NCI-H1105 (cell line): ENCODE data around the gene CPLX3.

Source experiments
- DNase-seq: peaks from one replicate; lab custom pipeline; 2025; lab: John Stamatoyannopoulos, UW

The CPLX3 gene

DNA sequence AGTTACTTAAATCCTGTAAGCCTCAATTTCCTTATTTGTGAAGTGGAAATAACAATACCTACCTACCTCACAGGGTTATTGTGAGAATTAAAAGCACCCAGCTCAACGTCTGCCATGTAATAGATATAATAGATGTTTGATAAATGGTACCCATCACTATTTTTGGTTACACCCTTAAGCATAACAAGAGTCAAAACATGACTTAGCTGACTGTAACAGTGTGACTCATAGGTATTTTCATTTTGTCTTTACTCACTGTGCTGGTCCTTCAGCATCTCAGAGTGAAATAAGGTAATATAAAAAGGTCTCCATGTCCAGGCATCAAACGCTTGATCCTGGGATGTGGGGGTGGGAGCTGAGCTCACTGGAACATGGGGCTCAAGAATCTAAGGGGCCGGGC, 3.1 kb downstream of the CPLX3 start:
- no peak for DNase-seq

DNA sequence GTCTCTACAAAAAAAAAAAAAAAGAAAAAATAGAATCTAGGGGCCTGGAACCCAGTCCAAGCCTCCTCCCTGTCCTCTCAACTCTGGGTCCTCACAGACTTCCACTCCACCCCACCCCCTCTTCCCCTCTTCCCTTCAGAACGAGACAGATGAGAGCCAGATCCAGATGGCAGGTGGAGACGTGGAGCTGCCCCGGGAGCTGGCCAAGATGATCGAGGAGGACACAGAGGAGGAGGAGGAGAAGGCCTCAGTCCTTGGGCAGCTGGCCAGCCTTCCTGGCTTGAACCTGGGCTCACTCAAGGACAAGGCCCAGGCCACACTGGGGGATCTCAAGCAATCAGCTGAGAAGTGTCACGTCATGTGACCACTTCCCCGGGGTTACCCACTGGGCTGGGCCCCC, 3.6 kb downstream of the CPLX3 start:
- no peak for DNase-seq

DNA sequence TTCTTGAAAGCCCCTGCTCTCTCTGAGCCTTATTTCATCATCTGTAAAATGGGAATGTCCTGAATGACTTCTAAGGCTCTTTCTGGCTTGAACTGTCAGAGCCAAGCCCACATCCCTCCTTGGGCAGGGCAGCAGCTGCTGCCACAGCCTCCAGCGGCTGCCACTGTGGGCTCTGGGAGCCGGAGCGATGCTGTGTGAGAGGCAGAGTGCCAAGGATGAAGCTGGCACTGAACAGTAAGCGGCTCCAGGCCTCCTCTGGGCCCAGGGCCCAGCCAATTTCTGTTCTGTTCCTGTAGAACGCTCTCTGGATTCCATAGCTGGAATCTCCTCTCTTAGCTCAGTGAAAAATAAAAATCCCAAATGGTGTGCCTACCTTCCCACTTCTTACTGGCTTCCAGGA, 4.4 kb downstream of the CPLX3 start:
- DNase-seq: no peak

DNA sequence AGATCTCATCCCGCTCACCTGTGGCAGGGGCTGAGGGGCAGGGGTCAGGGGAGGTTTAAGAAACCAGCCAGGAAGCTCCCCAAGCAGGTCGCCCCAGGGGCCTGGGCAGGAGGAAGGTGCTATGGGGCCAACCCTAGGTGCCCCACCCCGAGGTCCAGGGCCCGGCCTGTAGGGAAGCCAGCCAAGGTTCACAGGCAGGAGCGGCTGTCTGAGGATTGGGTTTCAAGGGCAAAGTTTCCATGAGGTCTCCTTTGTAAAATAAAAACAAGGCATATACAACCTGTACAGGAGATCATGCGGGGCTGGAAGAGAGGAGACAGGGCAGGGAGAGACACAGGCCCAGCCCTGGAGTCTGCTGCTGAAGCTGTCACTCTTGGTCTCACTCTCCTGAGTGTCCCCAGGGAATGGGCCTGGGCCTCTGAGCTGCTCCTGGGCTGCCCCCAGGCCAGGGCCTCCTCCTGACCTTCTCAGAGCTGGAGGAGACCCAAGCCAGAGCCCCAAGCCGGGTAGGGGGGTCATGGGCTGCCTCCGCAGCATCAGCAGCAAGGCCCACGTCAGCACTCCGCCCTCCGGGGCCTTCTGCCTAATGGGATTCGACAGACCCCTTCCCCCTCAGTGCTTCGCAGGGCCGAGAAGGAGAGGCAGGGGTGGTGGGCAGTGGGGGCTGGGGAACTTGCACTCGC, 5.5 kb downstream of the CPLX3 start:
- DNase-seq: no peak

- DNase-seq: no peak
These were observed 6.4 kb downstream of the CPLX3 start for GRCh38 chr15:74832826-74833225.

GRCh38 chr15:74833376-74834107, 7.1 kb downstream of the CPLX3 start:
- DNase-seq: no peak

DNA sequence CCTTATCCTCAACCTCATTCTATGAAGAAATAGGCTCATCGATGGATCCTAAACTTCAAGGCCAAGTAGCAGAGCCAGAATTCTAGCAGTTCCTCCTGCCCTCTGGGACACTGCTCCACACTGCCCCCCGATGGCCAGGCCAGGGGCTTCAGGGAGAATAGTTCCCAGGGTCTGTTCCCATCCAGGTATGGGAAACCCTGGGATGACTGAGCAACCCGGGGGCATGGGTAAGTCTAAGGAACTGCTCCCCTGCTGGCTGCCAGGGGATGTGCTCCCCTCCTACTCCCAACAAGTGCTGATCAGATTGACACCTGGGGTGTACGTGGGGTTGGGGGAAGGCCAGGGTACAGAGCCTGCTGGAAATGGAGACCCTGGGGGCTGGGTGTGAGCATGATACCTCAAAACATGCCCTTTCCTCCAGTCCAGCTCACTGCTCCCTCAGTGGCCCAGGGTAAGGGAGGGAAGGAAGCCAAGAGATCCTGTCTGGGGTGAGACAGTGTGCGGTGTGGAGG, 8.9 kb downstream of the CPLX3 start:
- no peak for DNase-seq

GRCh38 chr15:74836846-74837245, 10.4 kb downstream of the CPLX3 start:
- no peak for DNase-seq

DNA sequence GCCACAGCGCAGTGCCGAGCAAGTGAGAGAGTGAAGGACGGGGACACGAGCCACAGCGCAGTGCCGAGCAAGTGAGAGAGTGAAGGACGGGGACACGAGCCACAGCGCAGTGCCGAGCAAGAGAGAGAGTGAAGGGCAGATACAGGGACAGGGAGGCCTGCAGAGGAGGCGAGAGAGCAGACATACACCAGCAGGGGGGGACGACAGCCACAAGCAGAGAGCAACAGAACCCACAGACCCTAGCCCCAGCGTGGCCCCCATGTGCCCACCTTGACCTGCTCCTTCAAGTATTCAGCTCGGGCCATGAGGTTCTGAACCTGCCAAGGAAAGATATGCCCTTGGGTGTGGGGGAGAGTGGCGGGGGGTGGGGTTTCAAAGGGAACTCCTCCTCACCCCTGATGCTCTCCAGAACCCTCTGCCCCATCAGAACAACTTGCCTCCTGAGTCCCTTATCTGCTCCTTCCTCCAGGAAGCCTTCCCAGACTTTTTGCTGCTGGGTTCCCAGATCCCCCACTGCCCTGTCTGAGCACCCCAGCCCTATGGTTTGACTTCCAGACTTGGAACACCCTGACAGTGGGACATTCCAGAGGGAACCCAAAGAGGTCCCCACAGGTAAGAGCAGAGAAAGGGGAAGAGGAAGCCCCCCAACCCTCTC, 11.2 kb downstream of the CPLX3 start:
- DNase-seq: no peak

GRCh38 chr15:74838137-74838516, 11.7 kb downstream of the CPLX3 start:
- no peak for DNase-seq

DNA sequence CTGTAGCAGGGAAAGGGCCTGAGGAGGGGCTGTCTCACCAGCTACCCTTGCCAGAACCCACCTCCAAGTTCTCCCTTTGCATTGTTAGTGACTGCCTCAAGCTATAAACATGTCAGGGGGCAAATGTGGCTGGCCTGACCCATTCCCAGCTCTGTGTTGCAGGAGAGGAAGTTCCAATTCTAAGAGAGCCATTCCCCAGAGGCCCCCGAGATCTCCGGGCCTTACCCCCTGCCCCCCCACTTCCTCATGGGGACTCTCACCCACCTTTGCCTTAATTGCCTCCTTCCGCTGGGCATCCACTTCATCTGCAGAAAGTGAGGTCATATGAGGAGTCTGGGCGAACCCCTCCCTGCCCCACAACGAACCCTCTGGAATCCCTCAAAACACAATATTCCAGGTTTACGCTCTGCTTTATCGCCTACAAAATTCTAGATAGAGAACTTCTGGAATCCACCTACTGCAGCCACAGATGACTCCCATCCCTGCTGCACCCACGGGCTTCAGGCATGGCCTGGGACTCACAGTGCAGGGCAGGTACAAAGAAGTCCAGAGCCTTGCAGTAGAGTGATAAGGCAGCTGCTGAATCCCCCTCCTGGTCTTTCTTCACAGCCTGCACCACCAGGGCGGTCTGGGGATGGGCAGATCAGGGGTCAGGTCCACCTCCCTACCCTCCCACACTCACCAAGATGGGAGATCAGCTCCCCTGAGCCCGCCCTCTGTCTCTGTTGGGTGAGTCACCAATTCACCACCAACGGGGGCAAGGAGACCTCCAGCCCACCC, 12.5 kb downstream of the CPLX3 start:
- no peak for DNase-seq

GRCh38 chr15:74839526-74840395, 13.3 kb downstream of the CPLX3 start:
- no peak for DNase-seq

- no peak for DNase-seq
These were observed 14.7 kb downstream of the CPLX3 start for GRCh38 chr15:74840851-74841775.

DNA sequence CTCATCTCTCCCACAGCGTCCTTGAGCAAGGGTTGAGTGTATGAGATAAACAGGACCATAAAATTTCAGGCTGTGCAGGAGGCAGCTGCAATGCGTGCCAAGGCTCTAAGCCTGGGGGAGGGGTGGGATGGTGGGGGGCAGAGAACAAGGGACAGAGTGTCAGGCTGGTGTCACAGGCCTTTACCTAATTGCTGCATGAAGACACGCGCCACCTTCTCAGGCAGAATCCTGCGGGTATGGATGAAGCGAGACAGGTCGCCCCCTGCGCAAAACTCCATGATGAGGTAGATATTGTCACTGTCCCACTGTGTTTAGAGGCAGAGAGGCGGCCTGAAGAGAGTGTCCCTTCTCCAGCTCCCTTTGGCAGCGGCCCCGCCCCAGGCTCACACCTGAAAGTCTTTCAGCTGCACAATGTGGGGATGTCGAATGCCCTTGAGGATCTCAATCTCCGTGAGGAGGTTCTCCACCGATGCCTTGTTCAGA, 15.5 kb downstream of the CPLX3 start:
- DNase-seq: no peak

GRCh38 chr15:74842581-74843444, 16.4 kb downstream of the CPLX3 start, which contains the start of gene ULK3:
ULK3 (minus strand) TSS chr15:74843156; CDS start chr15:74843105, 51 bp downstream.
- DNase-seq: peak; percentile 70

GRCh38 chr15:74843445-74843828, 17.0 kb downstream of the CPLX3 start:
- DNase-seq: no peak

DNA sequence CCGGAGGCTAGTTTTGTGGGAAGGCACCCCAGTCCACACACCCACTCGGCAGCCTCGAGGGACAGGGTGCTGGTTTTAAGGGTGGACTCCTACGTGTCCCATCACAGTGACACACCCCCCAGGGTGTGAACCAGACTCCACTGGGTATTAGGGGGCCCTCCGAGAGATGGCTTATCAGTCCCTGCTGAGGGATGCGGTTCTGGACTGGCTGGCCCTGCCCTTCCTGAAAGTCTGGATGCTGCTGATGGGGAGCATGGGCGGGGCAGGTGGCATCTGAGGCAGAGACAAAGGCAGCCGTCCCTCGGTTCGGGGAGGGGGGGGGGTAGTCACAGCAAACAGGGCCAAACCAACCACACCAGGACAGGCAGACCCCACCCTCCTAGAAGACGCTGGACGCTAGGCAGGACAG, 17.5 kb downstream of the CPLX3 start:
- no peak for DNase-seq

- no peak for DNase-seq
These were observed 18.1 kb downstream of the CPLX3 start for GRCh38 chr15:74844319-74845207.
